Activated CD8-positive, alpha-beta memory T cell treated with anti-CD3 and anti-CD28 coated beads, Interleukin-2, amount 50 U/mL, for 1 hour (primary cell): ENCODE measurements around the gene HJURP.

Experiments used
- DNase-seq: peaks from one replicate; pipeline ENCODE4 v3.0.0-alpha.2; 2020; ENCODE audit errors: extremely low read depth

HJURP gene

DNA sequence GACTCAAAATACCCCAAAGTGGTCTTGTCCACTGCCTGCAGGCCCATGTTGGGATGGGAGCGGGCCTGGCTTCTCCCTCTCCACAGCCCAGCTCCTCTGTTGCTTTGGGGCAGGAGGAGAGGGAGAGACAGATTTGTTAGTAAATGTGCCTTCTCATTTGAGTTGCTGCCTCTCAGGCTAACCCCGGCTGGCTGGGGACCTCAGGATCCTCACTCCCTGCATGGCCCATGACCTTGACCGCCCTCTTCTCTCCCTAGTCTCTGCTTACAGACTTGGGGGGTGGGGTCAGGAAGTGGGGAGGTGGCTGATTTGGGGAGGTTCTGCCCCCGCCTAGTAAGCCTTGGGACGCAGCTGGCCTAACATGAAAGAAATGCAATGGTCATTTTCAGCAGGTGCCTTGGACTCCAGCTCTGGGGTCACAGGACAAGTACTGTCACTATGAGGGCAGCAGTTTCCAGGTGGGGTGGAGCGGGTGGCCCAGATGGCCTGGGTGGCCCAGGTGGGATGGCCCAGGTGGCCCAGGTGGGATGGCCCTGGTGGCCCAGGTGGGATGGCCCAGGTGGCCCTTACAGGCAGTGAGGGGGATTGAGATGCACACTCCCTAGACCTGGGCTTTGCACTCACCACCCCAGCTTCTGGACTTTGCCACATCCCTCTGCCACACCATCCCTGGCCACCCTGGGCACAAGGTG, 24.1 kb downstream of the HJURP start:
- no peak for DNase-seq

DNA sequence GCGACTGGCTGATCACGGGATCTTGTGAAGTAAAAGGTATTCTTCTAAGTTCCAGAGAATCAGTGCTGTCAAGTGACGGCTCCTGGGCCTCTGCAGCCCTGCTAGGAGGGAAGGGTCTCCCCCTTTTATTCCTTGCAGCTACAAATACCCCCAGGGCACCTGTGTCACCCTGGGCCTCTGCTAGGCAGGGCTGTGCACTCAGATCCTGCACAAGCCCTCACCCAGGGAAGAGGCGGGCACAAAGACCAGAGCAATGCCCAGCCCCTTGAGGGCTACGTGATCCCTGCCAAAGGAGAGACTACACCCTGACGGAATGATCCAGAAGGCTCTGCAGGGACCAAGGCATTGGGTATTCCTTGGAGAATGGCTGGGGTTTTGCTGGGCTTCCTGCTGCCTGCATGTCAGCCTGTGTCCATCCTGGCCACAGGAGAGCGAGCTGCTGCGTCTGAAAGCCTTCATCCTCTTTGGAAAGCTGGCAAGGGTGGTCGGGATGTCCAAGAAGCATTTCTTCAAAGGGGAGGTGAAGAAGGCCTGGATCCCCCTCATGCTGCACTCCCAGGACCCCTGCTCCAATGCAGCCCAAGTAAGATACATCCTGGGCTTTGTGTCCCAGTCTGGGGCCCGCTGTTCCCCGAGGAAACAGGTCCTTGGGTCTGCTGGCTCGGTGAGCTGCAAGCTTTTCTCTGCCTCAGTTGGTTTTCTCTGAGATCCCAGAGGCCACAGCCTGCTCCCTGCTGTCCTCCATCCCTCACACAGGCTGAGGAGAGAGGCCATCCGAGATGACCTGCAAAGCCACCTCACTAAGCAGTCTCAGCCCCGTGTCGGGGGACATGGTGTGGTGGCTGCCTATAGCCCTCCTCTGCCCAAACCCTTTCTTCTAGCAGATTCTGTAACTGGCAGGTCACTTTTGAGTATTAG, 24.9 kb downstream of the HJURP start:
- DNase-seq = no peak

DNA sequence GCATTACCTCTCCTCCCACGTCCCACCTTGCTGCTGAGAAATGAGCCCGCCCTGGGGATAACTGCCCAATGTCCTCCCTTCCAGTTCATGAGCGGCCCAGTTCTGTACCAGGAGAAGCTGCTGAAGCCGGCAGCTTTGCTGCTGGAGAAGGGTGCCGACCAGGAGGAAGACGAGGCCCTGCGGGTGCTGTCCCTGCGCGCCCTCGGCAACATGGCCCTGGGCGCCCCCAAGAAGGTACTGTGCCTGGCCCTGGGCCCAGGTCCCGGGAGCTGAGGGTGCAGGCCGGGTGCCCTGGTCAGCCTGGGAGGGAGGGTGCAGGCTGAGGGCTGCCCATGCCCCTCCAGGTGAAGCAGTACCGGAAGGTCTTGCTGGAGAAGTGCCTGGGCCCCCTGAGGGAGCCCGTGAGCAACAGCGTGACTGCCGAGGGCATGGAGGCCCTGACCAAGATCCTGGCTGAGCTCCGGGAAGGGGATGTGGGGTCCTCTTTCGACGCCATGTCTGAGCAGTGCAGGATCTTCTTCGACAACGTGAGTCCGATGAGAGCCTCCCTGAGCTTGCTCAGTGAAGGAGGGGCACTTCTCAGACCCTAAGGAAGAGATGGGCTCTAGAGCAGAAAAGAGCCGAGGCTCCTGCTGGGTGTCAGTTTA, 25.7 kb downstream of the HJURP start:
- DNase-seq = no peak

DNA sequence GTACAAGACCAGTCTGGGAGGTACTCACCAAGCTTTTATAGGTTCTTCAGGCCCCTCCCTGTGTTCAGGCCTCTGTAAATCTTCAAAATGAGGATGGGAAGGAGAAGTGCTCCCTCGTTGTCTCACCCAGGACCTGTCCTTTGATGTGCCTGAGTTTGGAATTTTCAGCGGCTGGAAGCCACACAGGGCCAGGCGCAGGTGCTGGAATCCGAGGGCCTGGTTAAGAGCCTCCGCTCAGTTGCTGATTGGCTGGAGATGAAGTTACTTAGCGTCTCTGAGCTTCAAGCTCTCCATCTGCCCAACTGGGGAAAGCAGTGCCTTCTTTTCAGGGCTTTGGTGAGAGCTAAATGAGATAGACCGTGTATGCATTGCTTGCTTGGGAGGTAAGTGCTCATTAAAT, 30.0 kb downstream of the HJURP start:
- no peak for DNase-seq

DNA sequence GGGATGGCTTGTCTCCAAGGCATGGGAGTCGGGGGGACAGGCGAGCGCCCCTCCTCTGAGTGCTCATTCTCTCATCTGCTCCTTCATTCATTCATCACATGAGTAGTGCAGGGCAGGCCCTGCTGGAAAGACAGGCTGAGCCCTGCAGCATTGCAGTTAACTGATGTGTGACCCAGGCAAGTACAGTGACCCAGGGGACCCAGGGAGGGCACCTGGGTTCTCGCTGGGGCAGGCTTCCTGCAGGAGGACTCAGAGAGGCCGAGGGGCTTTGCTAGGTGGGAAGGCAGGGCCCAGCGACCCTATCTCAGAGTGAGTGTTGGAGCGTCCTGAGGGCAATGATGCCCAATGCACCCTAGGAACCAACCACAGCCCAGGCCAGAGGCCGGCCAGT, 30.6 kb downstream of the HJURP start:
- DNase-seq = no peak

DNA sequence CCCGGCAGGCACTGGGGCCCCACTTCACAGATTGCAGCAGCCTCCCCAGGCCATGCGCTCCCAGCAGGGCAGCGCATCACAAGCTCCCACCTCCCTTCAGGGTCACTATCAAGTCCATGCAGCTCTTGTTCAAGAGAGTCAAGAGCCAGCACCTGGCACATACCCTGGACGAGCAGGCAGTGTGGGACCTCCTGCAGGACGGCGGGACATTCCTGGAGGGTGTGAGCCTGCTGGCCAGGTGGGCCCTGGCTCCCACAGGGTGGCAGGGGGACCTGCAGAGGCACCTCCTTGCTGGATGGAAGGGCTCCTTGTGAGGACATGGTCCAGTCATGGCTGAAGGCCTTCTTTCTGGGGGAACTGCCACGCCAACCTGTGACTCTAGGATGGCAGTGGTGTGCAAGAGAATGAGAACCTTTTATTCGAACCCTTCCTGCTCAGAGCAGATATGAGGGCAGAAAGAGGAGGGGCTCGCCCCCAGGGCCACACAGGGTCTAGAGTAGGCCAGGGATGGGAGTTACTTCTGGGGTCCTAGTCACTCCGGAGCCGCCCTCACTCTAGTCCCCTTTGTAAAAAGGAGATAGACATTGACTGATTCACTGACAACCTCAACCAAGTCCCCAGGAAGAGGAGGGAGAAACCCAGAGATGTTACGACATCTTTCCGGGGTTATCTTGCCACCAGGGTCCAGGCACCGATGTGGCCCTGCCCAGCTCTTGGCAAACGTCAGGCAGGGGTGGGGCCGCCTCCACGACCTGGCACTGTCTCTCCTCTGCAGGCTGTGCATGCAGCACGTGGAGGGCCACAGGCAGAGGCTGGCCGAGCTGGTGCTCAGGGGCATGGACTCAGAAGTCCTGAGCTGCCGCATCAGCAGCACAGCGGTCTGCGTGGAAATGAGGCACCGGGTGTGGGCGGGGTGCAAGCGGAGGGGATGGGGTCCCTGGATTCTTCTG, 31.3 kb downstream of the HJURP start:
- DNase-seq = no peak

DNA sequence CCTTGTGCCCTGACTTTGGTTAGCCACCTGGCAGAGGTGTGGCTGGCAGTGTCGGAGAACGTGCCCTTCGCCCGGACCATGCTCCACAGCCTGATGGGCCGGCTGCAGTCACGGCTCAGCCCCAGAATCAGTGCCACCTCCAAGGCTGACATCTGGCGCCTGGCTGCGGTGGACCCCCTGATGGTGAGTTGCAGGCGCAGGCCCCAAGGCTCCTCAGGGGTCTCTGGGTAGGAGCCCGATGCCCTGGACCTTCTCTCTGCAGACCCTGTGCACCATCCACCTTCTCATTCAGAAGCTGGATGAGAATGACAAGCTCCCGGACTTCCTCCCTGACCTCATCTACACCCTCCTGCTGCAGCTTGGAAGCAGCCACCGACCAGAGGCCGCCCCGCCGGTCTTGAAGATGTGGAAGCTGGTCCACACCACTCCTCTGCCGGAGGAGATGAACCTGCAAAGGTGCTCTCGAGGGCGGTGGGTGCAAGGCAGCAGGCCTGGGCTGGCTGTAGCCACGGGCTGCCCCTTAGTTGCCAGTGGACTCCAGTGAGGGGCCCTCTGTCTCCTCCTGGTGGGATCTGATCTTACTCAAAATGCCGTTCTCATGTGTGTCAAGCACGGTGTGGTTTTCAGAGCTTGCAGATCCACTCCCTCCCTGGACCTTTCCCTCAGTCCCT, 32.1 kb downstream of the HJURP start:
- no peak for DNase-seq

DNA sequence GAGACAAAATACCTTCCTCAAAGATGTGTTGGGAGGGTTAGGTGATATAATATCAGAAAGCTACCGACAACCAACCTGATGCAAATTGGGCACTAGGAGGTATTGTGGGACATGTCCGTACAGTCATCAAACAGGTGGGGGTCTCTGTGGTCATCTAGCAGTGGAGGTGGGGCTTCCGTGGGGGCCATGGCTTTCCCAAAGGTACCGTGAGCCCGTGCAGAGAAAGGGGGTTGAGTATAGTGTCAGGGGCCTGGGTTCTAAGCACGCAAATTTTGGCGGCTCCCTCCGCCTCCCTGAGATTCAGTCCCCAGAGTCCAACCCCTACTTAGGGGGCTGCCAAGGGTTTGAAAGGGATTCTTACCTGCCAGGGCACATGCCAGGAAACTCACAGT, 32.6 kb downstream of the HJURP start:
- DNase-seq = no peak

DNA sequence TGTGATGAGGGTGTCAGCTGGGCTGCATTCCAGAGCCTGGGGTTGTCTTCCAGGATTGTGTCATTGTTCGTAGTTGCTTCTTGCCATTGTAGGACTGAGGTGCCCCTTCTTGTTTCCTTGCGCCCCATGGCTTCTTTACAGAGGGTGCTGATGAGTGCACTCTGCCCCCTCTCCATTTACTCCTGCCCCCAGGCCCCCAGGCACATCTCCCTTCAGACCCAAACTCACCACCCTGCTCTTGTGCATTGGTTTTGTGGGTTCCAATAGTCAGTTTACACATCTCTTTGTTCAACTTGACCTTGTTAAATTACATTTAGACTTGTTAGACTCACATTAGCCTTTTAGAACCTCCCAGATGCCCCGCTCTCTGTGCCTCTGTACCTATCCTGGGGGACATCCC, 33.1 kb downstream of the HJURP start:
- no peak for DNase-seq

DNA sequence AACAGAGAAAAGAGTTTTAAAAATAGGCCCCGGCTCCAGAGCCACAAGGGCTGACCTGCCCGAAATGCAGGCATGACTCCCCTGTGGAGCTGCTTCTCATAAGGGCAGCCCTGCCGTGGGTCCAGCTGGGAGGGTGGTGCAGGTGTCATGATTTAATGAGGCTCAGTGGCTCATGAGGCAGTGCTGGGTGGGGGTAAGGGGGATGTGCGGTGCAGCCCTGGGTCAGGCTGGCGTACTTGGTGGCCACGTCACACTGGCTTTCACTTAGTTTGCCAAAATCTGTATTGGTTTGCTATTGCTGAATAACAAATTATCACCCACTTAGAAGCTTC, 33.6 kb downstream of the HJURP start:
- DNase-seq = no peak

DNA sequence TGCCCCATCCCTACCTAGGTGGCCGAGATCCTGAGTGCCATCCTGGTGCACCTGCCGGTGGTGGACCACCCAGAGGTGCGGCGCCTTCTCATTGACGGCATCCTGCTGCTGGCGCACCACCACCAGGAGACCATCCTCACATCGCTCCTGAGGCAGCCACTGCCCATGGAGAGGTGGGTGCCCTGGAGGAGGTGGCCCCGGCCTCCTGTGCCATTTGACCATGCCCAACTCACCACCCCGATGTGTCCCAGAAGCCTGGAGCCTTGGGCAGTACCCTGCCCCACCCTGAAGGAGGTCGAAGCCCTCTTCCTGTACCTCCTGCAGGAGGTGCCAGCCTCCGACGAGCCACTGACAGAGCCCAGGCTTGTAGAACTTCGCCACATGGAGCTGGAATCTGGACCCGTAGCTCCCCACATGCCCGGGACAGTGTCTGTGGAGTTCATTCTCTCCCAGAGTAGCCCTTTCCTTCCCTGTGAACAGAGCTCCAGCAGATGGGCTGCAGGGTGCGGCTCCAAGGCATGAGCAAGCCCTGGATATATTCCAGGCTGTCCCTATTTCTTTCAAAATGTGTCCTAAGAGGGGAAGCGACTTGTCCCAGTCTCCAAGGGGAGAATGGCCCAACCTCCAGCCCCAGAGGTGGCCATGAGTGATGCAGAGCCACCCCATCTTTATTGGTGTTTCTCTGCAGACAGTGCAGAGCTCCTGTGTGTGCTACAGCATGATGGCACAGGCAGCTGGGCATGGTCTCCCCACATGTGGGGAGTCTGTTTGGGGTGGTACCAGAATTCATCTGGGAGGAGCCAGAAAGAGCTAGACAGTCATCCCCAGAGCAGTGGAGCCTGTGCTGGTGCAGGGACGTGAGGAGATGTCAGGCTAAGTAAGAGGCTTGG, 34.2 kb downstream of the HJURP start:
- DNase-seq = no peak

DNA sequence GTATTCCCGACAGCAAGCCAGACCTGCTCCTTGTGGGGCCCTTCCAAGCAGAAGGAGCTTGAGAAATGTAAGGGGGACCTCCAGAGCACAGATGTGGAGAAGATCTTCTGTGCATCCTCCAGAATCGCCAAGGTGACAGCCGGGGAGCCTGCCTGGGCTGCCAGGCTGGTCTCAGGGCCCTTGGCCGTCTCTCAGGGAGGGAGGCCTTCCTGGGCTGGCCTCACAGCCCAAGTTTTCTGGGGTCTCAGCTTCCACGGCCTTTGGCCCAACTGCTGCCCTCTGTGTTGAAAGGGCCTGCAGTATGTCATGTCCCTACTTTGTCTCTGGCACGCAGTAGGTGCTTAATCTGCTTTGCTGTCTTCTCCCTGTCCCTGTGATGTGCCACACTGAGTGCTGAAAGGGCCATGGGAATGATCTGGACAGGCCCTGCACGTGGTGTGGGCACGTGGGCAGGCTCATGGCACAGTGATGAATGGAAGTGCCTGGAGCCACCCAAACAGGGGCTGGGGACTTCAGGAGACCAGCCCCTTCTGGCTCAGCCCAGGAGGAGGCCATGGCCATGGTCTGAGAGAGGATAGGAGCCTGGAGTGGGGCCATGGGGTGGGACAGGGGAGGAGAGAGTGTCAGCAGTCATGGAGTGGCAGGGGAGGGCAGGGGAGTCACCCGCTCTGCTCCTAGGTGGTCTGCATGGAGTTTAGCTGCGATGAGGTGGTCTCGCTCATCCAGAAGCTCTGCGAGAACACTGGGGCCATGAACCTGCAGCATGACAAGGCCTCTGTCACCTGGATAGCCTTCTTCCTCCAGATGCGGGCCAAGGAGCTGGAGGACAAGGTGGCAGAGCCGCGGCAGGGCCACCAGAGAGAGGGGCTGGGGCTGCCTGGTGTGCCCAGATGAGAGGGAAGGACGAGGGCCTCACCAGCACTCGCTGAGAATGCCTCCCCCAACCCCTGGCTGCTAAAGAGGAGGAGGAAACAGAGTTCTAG, 35.4 kb downstream of the HJURP start:
- no peak for DNase-seq

DNA sequence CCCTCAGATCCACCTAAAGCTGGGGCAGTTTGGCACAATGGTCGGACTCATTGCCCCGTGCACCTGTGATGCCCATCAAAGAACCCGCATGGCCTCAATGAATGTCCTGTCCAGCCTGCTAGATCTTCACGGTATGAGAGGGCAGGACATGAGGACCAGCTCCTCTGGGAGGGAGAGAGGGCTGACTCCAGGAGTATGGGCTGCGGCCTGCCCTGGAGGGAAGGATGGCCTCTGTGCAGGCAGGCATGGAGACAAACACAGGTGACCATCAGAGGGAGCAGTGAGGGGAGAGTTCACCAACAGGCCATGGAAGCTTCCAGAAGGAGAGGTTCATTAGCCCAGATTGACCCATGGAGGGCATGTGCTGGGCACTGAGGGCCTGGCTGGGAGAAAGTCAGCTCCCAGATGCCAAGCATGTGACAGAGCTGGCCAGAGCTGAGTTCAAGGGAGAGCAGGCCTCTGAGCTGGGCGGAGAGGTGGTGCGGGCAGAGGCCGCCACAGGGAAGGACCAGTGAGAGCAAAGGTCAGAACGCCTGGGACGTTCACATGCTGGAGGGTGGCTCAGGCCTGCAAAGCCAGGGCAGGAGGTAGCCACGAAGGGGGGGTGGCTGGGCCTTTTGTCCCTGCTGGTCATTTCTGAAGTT, 36.2 kb downstream of the HJURP start:
- no peak for DNase-seq

DNA sequence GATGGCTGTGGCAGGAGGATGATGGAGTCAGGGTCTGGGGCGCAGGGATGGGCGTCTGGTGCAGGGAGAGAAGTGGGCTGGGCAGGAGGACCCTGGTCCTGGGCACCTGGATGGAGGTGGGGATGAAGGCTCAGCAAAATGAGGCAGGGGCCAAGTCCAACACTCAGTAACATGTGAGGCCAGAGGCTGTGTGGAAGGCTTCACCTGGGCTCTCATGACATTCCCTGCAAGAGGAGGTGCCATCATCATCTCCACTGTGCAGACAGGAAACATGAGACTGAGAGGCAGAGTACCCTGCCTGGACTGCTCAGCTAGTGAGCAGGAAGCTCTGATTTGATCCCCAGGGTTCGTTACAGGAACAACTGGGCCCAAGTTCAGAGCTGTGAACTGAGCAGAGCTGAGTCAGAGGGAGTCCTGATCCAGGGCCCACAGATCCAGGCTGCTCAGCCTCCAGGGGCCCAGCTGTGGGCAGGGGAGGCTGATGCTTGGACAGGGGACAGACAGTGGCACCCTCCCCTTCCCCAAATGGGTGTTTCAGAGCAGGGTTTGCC, 36.9 kb downstream of the HJURP start:
- no peak for DNase-seq

DNA sequence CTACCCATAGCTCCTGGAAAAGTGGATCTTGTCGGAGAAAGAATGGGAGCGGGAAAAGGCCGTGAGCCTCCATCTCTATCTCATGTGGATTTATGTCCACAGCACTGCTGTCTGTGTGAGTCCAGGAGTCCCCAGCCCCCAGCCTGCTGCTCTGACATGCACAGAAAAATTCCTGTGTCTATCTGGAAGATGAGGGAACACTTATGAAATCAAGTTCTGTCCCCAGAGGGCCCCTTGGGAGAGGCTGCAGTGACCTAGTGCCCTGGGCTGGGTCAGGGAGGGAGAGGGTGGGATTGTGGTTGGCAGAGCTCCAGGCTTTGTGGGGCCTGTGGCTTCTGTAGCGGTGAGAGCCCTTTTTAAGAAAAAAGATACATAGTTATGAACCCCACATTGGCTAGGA, 37.6 kb downstream of the HJURP start:
- DNase-seq = no peak

DNA sequence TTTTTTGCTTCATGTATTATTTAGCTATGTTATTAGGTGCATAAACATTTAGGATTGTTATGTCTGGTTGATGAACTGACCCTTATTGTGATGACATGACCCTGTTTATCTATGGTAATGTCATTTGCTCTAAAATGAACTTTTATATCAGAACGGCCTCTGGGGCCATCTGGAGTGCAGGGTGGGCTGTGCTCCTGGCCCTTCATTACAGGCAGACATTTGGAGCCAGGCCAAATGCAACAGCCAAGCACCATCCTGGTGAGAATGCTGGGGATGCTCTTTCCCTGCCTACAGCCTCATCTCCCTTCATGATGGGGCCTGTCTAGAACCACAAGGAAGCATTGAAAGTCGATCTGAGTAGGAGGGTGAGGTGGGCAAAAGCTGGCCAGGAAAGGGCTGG, 38.0 kb downstream of the HJURP start:
- no peak for DNase-seq

DNA sequence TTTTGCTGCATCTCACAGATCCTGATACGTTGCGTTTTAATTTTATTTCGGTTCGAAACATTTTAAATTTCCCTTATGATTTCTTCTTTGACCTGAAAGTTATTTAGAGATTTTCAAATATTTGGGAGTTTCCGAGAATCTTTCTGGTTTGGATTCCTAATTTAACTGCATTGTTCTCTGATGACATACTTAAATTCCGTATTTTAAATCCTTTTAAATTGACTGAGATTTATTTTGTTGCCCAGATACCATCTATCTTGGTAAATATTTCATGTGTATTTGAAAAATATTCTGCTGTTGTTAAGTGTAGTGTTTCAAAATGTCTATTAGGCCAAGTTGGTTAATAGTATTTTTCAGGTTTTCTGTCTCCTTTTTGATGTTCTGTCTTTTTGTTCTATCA, 38.5 kb downstream of the HJURP start:
- no peak for DNase-seq
